ENCODE data around the gene COPE. TPM values are rescaled to one million over a fixed set of nuclear protein-coding genes. Genes with fewer than 3 reads are reported as not detected.

The COPE gene
- total RNA-seq, 1 donor from 2014 or later, result 128 TPM

- H3K36me3 ChIP-seq, result no peaks in the 10 kb centered on the region
- TF ChIP-seq CTCF (IDR thresholded peaks at IDR 0.05; ENCODE audit: borderline replicate concordance), result no peak
- H3K4me3 ChIP-seq, result no peak overlapping the region
- no peak overlapping the region for H3K27ac ChIP-seq (replicated peaks)
- intact Hi-C loops (cut with micrococcal nuclease), result no loop called here
- H3K4me1 ChIP-seq, result no peaks in the 10 kb centered on the region
- H3K9me3 ChIP-seq (replicated peaks), result no peaks in the 10 kb centered on the region
- no peak for DNase-seq
- no peaks in the 10 kb centered on the region for H3K27me3 ChIP-seq (ENCODE audit: low read depth)
Observed at GRCh38 chr19:18949858-18950257, 30.7 kb upstream of the COPE start.

- Histone ChIP-seq H3K4me3 (no peak overlapping the region), H3K27me3 (ENCODE audit: low read depth) (no peaks in the 10 kb centered on the region), H3K4me1 (no peaks in the 10 kb centered on the region), H3K36me3 (no peaks in the 10 kb centered on the region), H3K9me3 (replicated peaks) (no peaks in the 10 kb centered on the region), H3K27ac (replicated peaks) (no peak overlapping the region)
- intact Hi-C loops (cut with micrococcal nuclease), result no loop called here
- TF ChIP-seq CTCF (IDR thresholded peaks at IDR 0.05; ENCODE audit: borderline replicate concordance), result no peak
- DNase-seq, result no peak
Observed at GRCh38 chr19:18948976-18949356, 29.8 kb upstream of the COPE start.

GRCh38 chr19:18948075-18948975 lies 29.1 kb upstream of the COPE start:
- no peaks in the 10 kb centered on the region for H3K36me3 ChIP-seq
- H3K9me3 ChIP-seq (replicated peaks), result no peaks in the 10 kb centered on the region
- H3K27ac ChIP-seq (replicated peaks), result no peak overlapping the region
- intact Hi-C loops (cut with micrococcal nuclease), result no loop called here
- DNase-seq, result no peak
- TF ChIP-seq CTCF (IDR thresholded peaks at IDR 0.05; ENCODE audit: borderline replicate concordance), result no peak
- H3K27me3 ChIP-seq (ENCODE audit: low read depth), result no peaks in the 10 kb centered on the region
- H3K4me1 ChIP-seq, result no peaks in the 10 kb centered on the region
- no peak overlapping the region for H3K4me3 ChIP-seq

GRCh38 chr19:18946918-18947317 lies 27.7 kb upstream of the COPE start:
- Histone ChIP-seq H3K4me3 (no peak overlapping the region), H3K27me3 (ENCODE audit: low read depth) (no peaks in the 10 kb centered on the region), H3K27ac (replicated peaks) (no peak overlapping the region), H3K36me3 (no peaks in the 10 kb centered on the region), H3K4me1 (no peaks in the 10 kb centered on the region), H3K9me3 (replicated peaks) (no peaks in the 10 kb centered on the region)
- intact Hi-C loops (cut with micrococcal nuclease), result no loop called here
- TF ChIP-seq CTCF (IDR thresholded peaks at IDR 0.05; ENCODE audit: borderline replicate concordance), result no peak
- DNase-seq, result no peak

DNA sequence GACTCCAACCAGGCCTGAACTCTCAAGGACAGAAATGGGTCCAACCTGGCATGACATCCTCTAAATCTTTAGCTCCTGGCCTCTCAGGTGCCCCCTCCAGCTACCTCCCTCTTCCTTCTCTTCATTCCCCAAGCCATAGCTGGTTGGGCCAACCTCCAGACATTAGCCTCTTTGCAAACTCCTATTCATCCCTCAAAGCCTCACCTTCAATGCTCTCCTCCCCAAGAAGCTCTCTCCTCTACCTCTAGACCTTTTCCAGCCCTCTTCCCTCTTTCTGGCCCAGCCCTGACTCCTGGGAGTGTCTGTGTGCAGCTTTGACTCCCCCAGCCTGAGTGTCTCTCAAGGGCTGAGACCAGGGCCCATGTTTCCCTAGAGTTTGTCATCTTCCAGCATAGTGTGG lies 27.1 kb upstream of the COPE start:
- Histone ChIP-seq H3K4me3 (no peak overlapping the region), H3K4me1 (peaks cover 5% of the 10 kb centered on the region), H3K36me3 (no peaks in the 10 kb centered on the region), H3K27me3 (ENCODE audit: low read depth) (no peaks in the 10 kb centered on the region), H3K9me3 (replicated peaks) (no peaks in the 10 kb centered on the region), H3K27ac (replicated peaks) (no peak overlapping the region)
- intact Hi-C loops (cut with micrococcal nuclease), result no loop called here
- DNase-seq, result no peak
- TF ChIP-seq CTCF (IDR thresholded peaks at IDR 0.05; ENCODE audit: borderline replicate concordance), result no peak
